ENCODE data around the gene PPP1R15B. TPM values are rescaled to one million over a fixed set of nuclear protein-coding genes. Genes with fewer than 3 reads are reported as not detected.
A peak's percentile ranks its signal among the peaks of the same experiment; 100 is the strongest.

The PPP1R15B gene
- total and polyA plus RNA-seq, 2 donors from 2014 or later = 12.3 to 41.6 TPM

DNA sequence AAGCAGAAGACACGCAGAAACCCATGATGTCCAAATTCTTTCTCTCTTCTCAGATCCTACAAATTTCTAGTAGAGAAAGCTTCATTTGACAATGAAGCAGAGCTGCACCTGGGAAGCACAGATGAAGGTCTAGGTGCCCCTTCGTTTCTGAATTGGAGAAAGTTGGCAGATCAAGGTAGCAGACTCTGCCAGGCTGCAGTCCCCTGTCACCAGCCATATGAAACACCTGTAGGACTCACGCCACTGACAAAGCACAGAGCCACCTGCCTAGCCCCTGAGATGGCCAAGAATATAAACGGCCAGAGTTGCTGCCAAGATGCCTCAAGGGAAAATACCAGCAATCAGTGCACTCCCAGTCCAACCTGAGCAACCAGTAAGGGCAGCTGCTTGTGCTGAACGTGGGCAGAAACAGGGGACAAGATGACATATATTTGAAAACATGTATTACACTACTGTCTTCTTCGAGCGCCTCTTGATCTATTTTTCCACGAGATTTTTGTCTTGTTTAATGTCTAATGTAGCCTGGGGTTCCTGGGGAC, 31.3 kb downstream of the PPP1R15B start:
- FAIRE-seq = no peak
- Histone ChIP-seq H3K4me1 (ENCODE audit: control insufficient read depth in 2 of 3, insufficient read depth in 2 of 3, low read depth in 1 of 3, low read length in 3 of 3) (peaks cover 0 to 31% (median 8%) of the 10 kb centered on the region in 3 donors), H3K9ac (ENCODE audit: low read length in 3 of 3) (no peak overlapping the region), H3K9me3 (ENCODE audit: control insufficient read depth in 2 of 3, insufficient read depth in 1 of 3, low read length in 3 of 3) (no peaks in the 10 kb centered on the region), H3K27me3 (ENCODE audit: control insufficient read depth, insufficient read depth, low read length) (peaks cover 5% of the 10 kb centered on the region), H3K27ac (ENCODE audit: low read depth in 2 of 2, low read length in 2 of 2) (no peak overlapping the region), H3K4me3 (ENCODE audit: low read length in 3 of 3) (no peak overlapping the region), H3K36me3 (ENCODE audit: control insufficient read depth in 2 of 3, insufficient read depth in 3 of 3, low read length in 3 of 3) (no peaks in the 10 kb centered on the region)
- no peak for DNase-seq
- intact Hi-C loops (cut with DNase I) = no loop called here
- TF ChIP-seq, protein P1, sequence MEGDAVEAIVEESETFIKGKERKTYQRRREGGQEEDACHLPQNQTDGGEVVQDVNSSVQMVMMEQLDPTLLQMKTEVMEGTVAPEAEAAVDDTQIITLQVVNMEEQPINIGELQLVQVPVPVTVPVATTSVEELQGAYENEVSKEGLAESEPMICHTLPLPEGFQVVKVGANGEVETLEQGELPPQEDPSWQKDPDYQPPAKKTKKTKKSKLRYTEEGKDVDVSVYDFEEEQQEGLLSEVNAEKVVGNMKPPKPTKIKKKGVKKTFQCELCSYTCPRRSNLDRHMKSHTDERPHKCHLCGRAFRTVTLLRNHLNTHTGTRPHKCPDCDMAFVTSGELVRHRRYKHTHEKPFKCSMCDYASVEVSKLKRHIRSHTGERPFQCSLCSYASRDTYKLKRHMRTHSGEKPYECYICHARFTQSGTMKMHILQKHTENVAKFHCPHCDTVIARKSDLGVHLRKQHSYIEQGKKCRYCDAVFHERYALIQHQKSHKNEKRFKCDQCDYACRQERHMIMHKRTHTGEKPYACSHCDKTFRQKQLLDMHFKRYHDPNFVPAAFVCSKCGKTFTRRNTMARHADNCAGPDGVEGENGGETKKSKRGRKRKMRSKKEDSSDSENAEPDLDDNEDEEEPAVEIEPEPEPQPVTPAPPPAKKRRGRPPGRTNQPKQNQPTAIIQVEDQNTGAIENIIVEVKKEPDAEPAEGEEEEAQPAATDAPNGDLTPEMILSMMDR (IDR thresholded peaks at IDR 0.05; ENCODE audit: borderline replicate concordance, extremely low read depth, insufficient read depth) = no peak

DNA sequence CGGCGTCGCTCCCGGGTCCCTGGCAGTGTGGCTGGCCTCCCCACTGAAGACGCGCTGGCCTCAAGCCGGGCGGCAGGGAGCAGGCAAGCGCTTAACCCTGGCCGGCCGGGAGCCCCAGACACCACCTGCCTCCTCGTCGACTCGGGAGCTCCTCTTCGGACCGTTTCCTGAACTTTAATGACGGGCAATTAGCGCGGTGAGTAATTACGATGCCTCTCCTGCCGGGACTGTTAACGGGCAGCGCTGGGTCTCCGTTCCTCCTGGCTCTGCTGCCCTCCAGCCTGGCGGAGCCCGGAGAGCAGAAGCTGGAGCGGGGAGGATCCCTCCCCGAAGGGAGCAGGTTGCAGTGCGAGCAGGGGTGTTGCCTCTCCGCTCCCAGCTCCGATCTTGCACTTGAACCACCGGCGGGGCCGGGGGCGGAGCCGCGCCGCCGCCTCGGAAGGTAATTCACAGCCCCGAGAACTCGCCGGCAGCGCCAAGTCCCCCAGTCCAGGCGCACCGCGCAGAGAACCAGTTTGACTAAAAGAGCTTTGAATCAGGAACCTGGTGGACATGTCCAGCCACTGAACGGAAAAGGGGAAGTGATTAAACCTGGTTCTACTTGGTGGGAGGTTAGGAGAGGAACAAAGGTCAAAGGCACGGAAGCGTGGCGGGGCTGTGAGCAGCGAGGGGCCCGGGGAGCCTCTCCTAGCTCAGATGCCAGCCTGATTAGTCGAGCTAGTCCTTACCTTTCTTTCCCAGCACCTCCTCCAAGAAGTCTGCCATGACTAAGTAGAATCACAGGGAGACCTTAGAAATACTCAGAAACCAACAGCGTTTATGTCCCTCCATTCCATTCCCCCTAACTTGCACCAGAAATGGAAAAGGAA, 33.6 kb downstream of the PPP1R15B start:
- FAIRE-seq = no peak
- TF ChIP-seq, protein P1 (IDR thresholded peaks at IDR 0.05; ENCODE audit: borderline replicate concordance, extremely low read depth, insufficient read depth) = no peak
- peak overlapping the region; percentile 59 to 83 (median 77) for H3K4me3 ChIP-seq (ENCODE audit: low read length in 3 of 3)
- peaks cover 5% of the 10 kb centered on the region for H3K27me3 ChIP-seq (ENCODE audit: control insufficient read depth, insufficient read depth, low read length)
- H3K9me3 ChIP-seq (ENCODE audit: control insufficient read depth in 2 of 3, insufficient read depth in 1 of 3, low read length in 3 of 3) = no peaks in the 10 kb centered on the region
- intact Hi-C loops (cut with DNase I) = no loop called here
- peaks cover 0 to 3% (median 0%) of the 10 kb centered on the region in 3 donors for H3K36me3 ChIP-seq (ENCODE audit: control insufficient read depth in 2 of 3, insufficient read depth in 3 of 3, low read length in 3 of 3)
- peak overlapping the region; percentile 64 to 73 for H3K27ac ChIP-seq (ENCODE audit: low read depth in 2 of 2, low read length in 2 of 2)
- H3K9ac ChIP-seq (ENCODE audit: low read length in 3 of 3) = peak overlapping the region in 1 of 3 donors; percentile 73
- DNase-seq = peak; percentile 68 to 81 (median 77)
- peaks cover 0 to 24% (median 8%) of the 10 kb centered on the region in 3 donors for H3K4me1 ChIP-seq (ENCODE audit: control insufficient read depth in 2 of 3, insufficient read depth in 2 of 3, low read depth in 1 of 3, low read length in 3 of 3)

DNA sequence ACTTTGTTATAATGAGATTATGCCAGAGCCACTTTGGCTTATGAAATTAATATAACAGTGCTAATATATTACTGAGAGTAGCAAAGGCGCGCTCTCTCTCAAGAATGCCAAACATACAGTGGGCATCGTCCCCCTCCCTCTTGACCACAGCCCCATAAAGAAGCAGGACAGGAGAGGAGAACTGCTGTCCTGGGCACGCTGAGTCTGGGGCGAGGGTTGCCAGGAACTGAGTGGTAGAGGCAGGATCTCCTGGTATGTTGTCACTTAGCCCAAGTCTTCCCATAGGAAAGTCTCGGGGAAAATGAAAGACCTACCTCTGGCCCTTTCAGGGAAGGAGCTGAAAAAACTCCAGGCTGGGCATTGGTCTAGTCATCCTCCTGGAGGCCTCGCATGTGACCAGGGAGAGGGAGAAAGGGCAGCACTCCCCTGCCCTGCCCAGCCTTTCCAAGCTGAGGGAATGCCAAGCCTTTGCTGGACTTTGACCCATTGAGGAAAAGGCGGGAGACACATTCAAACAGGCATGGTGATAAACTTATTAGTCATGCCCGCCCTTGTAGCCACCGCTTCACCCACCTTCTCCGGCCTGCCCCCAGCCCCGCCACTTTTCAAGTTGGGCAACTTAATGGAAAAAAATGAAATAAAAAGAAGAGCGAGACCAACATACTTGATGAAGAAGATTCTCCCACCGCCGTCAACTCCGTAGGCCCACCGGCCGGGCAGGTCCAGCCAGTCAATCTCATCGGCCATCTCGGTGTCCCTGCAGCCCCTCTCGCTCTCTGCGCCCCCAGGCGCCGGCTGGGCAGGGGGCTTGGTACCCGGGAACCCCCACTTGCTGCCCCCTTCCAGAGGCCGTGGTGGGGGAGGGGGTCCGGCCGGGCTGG, 34.5 kb downstream of the PPP1R15B start:
- TF ChIP-seq, protein P1 (IDR thresholded peaks at IDR 0.05; ENCODE audit: borderline replicate concordance, extremely low read depth, insufficient read depth) = no peak
- Histone ChIP-seq H3K9me3 (ENCODE audit: control insufficient read depth in 2 of 3, insufficient read depth in 1 of 3, low read length in 3 of 3) (no peaks in the 10 kb centered on the region), H3K4me1 (ENCODE audit: control insufficient read depth in 2 of 3, insufficient read depth in 2 of 3, low read depth in 1 of 3, low read length in 3 of 3) (peaks cover 0 to 24% (median 8%) of the 10 kb centered on the region in 3 donors), H3K27ac (ENCODE audit: low read depth in 2 of 2, low read length in 2 of 2) (peak overlapping the region; percentile 64 to 73), H3K27me3 (ENCODE audit: control insufficient read depth, insufficient read depth, low read length) (peaks cover 5% of the 10 kb centered on the region), H3K9ac (ENCODE audit: low read length in 3 of 3) (no peak overlapping the region), H3K4me3 (ENCODE audit: low read length in 3 of 3) (peak overlapping the region in 2 of 3 donors; percentile 77 to 83), H3K36me3 (ENCODE audit: control insufficient read depth in 2 of 3, insufficient read depth in 3 of 3, low read length in 3 of 3) (peaks cover 0 to 5% (median 0%) of the 10 kb centered on the region in 3 donors)
- intact Hi-C loops (cut with DNase I) = no loop called here
- DNase-seq = peak in 4 of 5 donors; percentile 33 to 76 (median 52)
- FAIRE-seq = no peak

Measured in kidney (tissue), 14 donors.